Measurements from ENCODE around the gene LOXL4. TPM values are rescaled to one million over a fixed set of nuclear protein-coding genes. Genes with fewer than 3 reads are reported as not detected.

Gene LOXL4
- total and polyA plus RNA-seq, 9 donors, result 5.1 to 32.9 (median 8.2) TPM

- no peak for DNase-seq
- no peak overlapping the region for H3K27ac ChIP-seq
- intact Hi-C loops (cut with DNase I), result no loop called here
- no peak overlapping the region for H3K4me3 ChIP-seq
- no peaks in the 10 kb centered on the region for H3K9me3 ChIP-seq
- H3K4me1 ChIP-seq (ENCODE audit: insufficient read depth), result no peaks in the 10 kb centered on the region
- TF ChIP-seq, protein P1, sequence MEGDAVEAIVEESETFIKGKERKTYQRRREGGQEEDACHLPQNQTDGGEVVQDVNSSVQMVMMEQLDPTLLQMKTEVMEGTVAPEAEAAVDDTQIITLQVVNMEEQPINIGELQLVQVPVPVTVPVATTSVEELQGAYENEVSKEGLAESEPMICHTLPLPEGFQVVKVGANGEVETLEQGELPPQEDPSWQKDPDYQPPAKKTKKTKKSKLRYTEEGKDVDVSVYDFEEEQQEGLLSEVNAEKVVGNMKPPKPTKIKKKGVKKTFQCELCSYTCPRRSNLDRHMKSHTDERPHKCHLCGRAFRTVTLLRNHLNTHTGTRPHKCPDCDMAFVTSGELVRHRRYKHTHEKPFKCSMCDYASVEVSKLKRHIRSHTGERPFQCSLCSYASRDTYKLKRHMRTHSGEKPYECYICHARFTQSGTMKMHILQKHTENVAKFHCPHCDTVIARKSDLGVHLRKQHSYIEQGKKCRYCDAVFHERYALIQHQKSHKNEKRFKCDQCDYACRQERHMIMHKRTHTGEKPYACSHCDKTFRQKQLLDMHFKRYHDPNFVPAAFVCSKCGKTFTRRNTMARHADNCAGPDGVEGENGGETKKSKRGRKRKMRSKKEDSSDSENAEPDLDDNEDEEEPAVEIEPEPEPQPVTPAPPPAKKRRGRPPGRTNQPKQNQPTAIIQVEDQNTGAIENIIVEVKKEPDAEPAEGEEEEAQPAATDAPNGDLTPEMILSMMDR (IDR thresholded peaks at IDR 0.05), result no peak
- TF ChIP-seq POLR2A (IDR thresholded peaks at IDR 0.05), result no peak
- TF ChIP-seq EP300 (IDR thresholded peaks at IDR 0.05), result no peak
- H3K27me3 ChIP-seq, result no peaks in the 10 kb centered on the region
- H3K36me3 ChIP-seq, result no peaks in the 10 kb centered on the region
- 52 to 61% (median 58%) methylated on average over 8 of the region's 8 CpGs for WGBS, 3 donors
Observed at GRCh38 chr10:98293550-98294269, 25.7 kb upstream of the LOXL4 start.

- no peak overlapping the region for H3K27ac ChIP-seq
- no peaks in the 10 kb centered on the region for H3K4me1 ChIP-seq (ENCODE audit: insufficient read depth)
- no peaks in the 10 kb centered on the region for H3K36me3 ChIP-seq
- no peak for TF ChIP-seq EP300 (IDR thresholded peaks at IDR 0.05)
- TF ChIP-seq, protein P1 (IDR thresholded peaks at IDR 0.05), result no peak
- TF ChIP-seq POLR2A (IDR thresholded peaks at IDR 0.05), result no peak
- intact Hi-C loops (cut with DNase I), result no loop called here
- 22 to 27% (median 27%) methylated on average over 4 of the region's 4 CpGs for WGBS, 3 donors
- H3K27me3 ChIP-seq, result no peaks in the 10 kb centered on the region
- H3K4me3 ChIP-seq, result no peak overlapping the region
- H3K9me3 ChIP-seq, result no peaks in the 10 kb centered on the region
- no peak for DNase-seq
Observed at GRCh38 chr10:98292971-98293370, 25.0 kb upstream of the LOXL4 start.

DNA sequence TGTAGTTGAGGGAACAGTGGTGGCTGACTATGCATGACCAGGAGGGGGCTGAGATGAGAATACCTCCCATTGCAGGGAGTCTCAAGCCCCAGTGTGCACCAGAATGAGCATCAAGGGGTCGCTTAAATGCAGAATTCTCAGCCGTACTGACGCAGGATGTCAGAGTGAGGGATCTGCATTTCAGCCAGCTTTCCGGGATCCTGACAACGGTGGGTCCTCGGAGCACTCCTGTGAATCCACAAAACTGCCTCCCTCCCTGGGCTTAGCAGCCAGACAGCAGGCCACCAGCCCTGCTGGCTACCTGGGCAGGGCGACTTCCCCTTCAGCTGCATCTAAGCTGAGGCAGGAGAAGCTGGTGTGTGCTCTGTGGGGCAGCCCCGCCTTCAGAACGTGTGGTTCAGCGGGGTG lies 21.8 kb upstream of the LOXL4 start:
- H3K36me3 ChIP-seq, result no peaks in the 10 kb centered on the region
- H3K27me3 ChIP-seq, result no peaks in the 10 kb centered on the region
- no peaks in the 10 kb centered on the region for H3K4me1 ChIP-seq (ENCODE audit: insufficient read depth)
- H3K4me3 ChIP-seq, result no peak overlapping the region
- intact Hi-C loops (cut with DNase I), result no loop called here
- H3K9me3 ChIP-seq, result no peaks in the 10 kb centered on the region
- TF ChIP-seq EP300 (IDR thresholded peaks at IDR 0.05) (no peak), POLR2A (IDR thresholded peaks at IDR 0.05) (no peak)
- TF ChIP-seq, protein P1 (IDR thresholded peaks at IDR 0.05), result no peak
- no peak for DNase-seq
- WGBS, 3 donors, result 80 to 91% (median 82%) methylated on average over 10 of the region's 10 CpGs
- H3K27ac ChIP-seq, result no peak overlapping the region

DNA sequence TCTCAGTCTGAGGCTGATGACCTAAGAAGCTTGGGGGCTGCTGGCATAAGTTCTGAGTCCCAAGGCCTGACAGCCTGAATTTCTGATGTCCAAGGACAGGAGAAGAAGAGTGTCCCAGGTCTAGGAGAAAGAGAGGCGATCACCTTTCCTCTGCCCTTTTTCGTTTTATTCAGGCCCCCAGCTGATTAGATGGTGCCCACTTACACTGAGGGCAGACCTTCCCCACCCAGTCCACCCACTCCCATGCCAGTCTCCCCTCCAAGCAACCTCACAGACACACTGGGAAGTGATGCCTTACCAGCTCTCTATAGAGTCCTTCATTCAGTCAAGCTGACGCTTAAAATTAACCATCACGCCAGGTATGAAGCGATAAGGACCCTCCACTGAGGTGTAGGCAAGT lies 19.3 kb upstream of the LOXL4 start:
- no peaks in the 10 kb centered on the region for H3K4me1 ChIP-seq (ENCODE audit: insufficient read depth)
- H3K4me3 ChIP-seq, result no peak overlapping the region
- no peak for DNase-seq
- intact Hi-C loops (cut with DNase I), result no loop called here
- no peaks in the 10 kb centered on the region for H3K27me3 ChIP-seq
- no peak overlapping the region for H3K27ac ChIP-seq
- 90 to 95% (median 91%) methylated on average over 5 of the region's 5 CpGs for WGBS, 3 donors
- H3K9me3 ChIP-seq, result no peaks in the 10 kb centered on the region
- no peak for TF ChIP-seq POLR2A (IDR thresholded peaks at IDR 0.05)
- TF ChIP-seq, protein P1 (IDR thresholded peaks at IDR 0.05), result no peak
- TF ChIP-seq EP300 (IDR thresholded peaks at IDR 0.05), result no peak
- H3K36me3 ChIP-seq, result no peaks in the 10 kb centered on the region
